NCI-H187 treated with DMSO at 0.1 percent for 48 hours (cell line): ENCODE measurements around the gene ENAH.
"Not testable (repeated sequence)": the region's sequence is repeated elsewhere in the genome, so short reads cannot be mapped to it uniquely, and the experiment has no call there.

Experiments
- DNase-seq: peaks from one replicate; lab custom pipeline; 2025; lab: John Stamatoyannopoulos, UW

ENAH gene

GRCh38 chr1:225493591-225494246 is 159.2 kb downstream of the ENAH start:
- DNase-seq: no peak

GRCh38 chr1:225488676-225489075 is 164.2 kb downstream of the ENAH start:
- no peak for DNase-seq

DNA sequence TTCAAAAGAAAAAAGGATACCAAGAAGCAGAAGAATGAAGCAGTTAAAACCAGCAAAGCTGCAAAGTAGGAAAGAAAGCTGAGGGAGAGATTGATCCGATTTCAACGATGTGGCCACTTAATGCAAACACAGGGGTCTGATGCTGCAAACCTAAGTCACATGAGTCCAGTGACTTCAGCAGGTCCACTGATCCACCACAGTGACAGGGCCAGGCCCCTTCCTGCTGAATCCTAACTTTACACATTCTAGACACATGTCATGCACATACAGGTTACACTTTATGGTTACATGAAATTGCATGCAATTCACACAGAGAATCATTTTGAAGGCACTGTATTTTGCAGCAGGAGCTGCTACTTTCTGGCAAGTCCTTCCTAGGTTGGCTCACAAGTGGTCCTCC is 166.1 kb downstream of the ENAH start:
- DNase-seq: no peak

- no peak for DNase-seq
These were observed 166.9 kb downstream of the ENAH start for GRCh38 chr1:225485991-225486530.

DNA sequence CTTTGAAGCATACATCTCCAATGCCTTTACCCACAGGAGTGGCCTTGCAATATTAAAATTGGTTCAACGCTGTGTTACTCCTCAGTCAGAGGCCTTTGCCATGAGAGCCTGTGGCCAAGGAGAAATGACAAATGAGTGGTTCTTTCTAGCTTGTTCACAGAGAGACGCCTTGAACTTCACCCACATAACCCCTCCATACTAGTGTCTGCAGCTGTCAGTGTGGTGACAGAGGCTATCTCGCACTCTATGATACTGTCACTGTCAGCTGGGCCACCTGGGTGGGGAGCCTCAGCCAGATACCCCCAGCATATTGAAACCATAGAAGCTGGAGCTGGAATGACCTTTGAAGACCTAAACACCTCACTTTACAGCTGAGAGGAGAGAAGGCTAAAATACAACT is 167.7 kb downstream of the ENAH start:
- DNase-seq: no peak

DNA sequence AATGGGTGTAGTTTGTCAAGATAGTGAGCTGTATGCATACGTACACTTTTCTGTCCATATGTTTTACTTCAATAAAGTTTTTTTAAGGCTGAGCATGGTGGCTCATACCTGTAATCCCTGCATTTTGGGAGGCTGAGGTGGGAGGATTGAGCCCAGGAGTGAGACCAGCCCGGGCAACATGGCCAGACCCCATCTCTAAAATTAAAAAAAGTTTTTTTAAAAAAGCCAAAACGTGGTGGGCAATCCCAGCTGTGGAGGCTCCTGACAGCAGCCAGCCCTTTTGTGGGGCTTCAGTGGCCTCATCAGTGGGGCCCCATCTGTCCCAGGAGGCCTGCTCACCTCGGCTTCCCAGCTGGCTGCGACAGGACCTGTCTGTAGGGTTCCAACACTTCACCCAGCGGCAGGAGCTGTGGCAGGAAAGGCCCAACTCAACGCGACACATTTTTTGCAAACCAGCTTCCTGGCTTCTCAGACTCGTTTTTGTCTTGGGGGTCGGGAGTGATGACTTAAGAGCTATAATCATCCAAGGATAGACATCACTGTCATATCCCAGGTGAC is 168.2 kb downstream of the ENAH start:
- DNase-seq: no peak

GRCh38 chr1:225483818-225484656 is 168.9 kb downstream of the ENAH start:
- DNase-seq: no peak

GRCh38 chr1:225482421-225482950 is 170.4 kb downstream of the ENAH start:
- DNase-seq: no peak

- DNase-seq: no peak
These were observed 171.2 kb downstream of the ENAH start for GRCh38 chr1:225481738-225482137.

GRCh38 chr1:225480825-225481434 is 172.0 kb downstream of the ENAH start:
- no peak for DNase-seq

GRCh38 chr1:225479996-225480720 is 172.8 kb downstream of the ENAH start:
- no peak for DNase-seq

DNA sequence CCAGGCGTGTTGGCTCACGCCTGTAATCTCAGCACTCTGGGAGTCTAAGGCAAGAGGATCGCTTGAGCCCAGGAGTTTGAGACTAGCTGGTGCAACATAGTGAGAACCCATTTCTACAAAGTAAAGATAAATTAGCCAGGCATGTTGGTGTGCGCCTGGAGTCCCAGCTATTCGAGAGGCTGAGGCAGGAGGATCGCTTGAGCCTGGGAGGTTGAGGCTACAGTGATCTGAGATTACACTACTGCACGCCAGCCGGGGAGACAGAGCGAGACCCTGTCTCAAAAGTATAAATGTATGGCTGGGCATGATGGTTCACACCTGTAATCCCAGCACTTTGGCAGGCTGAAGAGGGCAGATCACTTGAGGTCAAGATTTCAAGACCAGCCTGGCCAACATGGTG is 173.6 kb downstream of the ENAH start:
- DNase-seq: no peak

GRCh38 chr1:225477296-225477911 is 175.5 kb downstream of the ENAH start:
- DNase-seq: no peak

GRCh38 chr1:225476538-225476988 is 176.4 kb downstream of the ENAH start:
- no peak for DNase-seq

DNA sequence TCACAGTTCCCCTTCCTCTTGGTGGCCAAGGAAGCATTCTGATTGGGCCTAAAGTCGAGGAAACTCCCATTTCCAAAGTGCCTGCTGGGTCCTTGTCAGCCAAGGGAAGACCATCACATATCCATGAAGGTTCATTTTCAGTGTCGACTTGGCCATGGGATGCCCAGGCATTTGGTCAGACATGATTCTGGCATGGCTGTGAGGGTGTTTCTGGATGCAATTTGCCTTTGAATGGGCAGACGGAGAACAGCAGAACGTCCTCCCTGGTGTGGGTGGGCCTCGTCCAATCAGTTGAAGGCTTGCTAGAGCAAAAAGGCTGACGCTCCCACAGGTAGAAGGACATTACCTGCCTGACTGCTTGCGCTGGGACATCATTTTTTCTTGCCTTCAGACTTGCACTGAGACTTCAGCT is 176.8 kb downstream of the ENAH start:
- DNase-seq: no peak

DNA sequence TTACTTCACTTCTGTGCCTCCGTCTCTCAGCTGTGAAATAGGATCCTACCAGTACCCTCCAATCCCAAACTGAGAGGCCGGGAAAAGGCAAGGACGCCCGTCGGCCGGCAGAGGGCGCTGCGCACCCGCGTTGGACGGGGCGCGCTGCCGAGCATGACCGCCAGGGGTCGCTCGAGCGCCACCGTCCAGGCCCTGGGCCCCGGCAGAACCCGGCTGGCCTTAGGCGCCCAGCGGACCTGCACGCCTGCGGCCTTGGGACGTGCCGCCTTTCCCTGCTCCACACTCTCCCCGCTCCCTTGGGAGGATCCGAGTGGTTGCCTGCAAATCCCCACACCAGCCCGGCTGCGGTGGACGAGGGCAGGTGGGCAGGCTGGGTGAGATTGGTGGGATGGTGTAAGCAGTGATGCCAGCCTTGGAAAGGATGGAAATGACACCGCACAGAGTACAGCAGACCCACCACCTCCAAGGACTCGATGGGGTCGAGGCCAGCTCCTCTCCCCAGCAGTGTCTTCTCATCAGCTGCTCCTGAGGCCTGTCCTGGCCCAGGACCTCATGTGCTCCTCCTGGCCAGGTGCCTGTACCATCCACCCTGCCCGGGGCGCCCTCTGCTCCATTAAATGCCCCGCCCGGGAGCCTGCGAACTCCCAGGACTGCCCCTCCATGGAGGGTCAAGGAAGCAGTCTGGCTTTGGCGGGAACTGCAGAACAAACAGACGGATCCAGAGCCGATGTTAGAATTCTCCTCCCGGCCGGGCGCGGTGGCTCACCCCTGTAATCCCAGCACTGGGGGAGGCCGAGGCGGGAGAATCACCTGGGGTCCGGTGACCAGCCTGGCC is 177.7 kb downstream of the ENAH start:
- no peak for DNase-seq

DNA sequence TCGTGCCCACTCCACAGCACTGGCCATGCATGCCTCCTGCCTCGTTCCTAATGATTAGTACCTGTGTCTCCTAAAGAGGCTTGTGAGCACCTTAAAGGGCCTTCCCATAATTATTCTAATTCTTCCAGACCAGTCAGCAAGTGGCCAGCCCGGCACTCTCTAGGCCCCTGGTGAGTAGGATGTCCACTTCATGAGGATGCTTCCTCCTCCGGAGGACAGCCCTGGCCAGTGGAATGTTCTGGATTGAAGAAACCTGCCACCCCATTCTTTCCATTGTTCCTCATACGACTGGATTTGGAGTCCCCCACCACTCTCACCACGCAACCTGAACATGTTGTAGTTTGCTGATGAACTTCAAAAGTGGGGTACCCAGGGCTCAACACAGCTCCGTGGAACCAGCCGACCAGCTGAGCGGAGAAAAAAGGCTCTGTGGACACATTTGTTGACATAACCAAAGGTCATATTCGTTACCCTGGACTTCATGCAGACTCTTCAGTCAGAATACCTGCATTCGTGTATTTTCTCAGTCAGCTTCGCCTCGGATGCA is 178.4 kb downstream of the ENAH start:
- DNase-seq: no peak

DNA sequence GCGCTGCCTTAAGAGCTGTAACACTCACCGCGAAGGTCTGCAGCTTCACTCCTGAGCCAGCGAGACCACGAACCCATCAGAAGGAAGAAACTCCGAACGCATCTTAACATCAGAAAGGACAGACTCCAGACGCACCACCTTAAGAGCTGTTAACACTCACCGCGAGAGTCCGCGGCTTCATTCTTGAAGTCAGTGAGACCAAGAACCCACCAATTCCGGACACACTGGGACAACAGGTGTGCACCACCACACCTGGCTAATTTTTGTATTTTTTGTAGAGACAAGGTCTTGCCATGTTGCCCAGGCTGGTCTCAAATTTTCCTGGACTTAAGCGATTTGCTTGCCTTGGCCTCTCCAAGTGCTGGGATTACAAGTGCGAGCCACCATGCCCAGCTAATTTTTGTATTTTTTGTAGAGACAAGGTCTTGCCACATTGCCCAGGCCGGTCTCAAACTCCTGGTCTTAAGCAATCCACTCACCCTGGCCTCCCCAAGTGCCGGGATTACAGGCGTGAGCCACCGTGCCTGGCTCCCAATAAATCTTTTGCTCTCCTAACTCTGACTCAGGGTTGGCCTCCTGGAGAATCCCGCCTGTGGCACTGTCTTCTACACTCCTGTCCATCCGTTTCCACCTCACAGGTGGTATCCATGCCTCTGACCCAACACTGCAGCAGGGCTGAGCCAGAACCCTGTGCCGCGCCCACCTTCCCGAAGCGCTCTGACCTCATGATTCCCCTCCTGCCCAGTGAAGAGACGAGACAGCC is 179.1 kb downstream of the ENAH start:
- DNase-seq: not testable (repeated sequence)

DNA sequence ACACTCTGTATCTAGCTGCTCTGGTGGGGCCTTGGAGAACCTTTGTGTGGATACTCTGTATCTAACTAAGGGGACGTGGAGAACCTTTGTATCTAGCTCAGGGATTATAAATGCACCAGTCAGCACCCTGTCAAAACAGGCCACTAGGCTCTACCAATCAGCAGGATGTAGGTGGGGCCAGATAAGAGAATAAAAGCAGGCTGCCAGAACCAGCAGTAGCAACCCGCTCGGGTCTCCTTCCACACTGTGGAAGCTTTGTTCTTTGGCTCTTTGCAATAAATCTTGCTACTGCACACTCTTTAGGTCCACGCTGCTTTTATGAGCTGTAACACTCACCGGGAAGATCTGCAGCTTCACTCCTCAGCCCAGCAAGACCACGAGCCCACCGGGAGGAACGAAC is 179.7 kb downstream of the ENAH start:
- DNase-seq: not testable (repeated sequence)
